Measurements from ENCODE around the gene FIP1L1.
"Not testable (repeated sequence)": the region's sequence is repeated elsewhere in the genome, so short reads cannot be mapped to it uniquely, and the experiment has no call there.

FIP1L1 gene

GRCh38 chr4:53377319-53378170 lies at the start of gene FIP1L1:
Gene FIP1L1, plus strand, starts transcription at chr4:53377641. Its CDS starts 198 bp downstream, at chr4:53377839.
- DNase-seq (ENCODE audit: low spot score), result peak; percentile 82

GRCh38 chr4:53334916-53335315 lies 42.5 kb upstream of the FIP1L1 start:
- DNase-seq (ENCODE audit: low spot score), result not testable (repeated sequence)

- DNase-seq (ENCODE audit: low spot score), result not testable (repeated sequence)
These were observed 37.3 kb upstream of the FIP1L1 start for GRCh38 chr4:53340145-53340544.

GRCh38 chr4:53346392-53346791 lies 31.0 kb upstream of the FIP1L1 start:
- not testable (repeated sequence) for DNase-seq (ENCODE audit: low spot score)

- DNase-seq (ENCODE audit: low spot score), result peak; percentile 49
These were observed 30.3 kb upstream of the FIP1L1 start for GRCh38 chr4:53346920-53347852.

GRCh38 chr4:53348046-53348445 lies 29.4 kb upstream of the FIP1L1 start:
- peak; percentile 26 for DNase-seq (ENCODE audit: low spot score)

GRCh38 chr4:53349091-53349491 lies 28.4 kb upstream of the FIP1L1 start:
- no peak for DNase-seq (ENCODE audit: low spot score)

GRCh38 chr4:53354012-53354722 lies 23.3 kb upstream of the FIP1L1 start:
- no peak for DNase-seq (ENCODE audit: low spot score)

- no peak for DNase-seq (ENCODE audit: low spot score)
These were observed 21.4 kb upstream of the FIP1L1 start for GRCh38 chr4:53355930-53356521.

- no peak for DNase-seq (ENCODE audit: low spot score)
These were observed 16.0 kb upstream of the FIP1L1 start for GRCh38 chr4:53361451-53361850.

- no peak for DNase-seq (ENCODE audit: low spot score)
These were observed 15.3 kb upstream of the FIP1L1 start for GRCh38 chr4:53362093-53362492.

GRCh38 chr4:53364624-53365023 lies 12.8 kb upstream of the FIP1L1 start:
- no peak for DNase-seq (ENCODE audit: low spot score)

GRCh38 chr4:53365121-53365485 lies 12.3 kb upstream of the FIP1L1 start:
- peak; percentile 17 for DNase-seq (ENCODE audit: low spot score)

- peak; percentile 99 for DNase-seq (ENCODE audit: low spot score)
These were observed 11.7 kb upstream of the FIP1L1 start, which contains the start of gene SCFD2 for GRCh38 chr4:53365486-53366300. Gene SCFD2, minus strand, starts transcription at chr4:53366061.

- DNase-seq (ENCODE audit: low spot score), result no peak
These were observed 11.1 kb upstream of the FIP1L1 start for GRCh38 chr4:53366301-53366716.

- no peak for DNase-seq (ENCODE audit: low spot score)
These were observed 9.7 kb upstream of the FIP1L1 start for GRCh38 chr4:53367721-53368120.

GRCh38 chr4:53371049-53371448 lies 6.4 kb upstream of the FIP1L1 start:
- no peak for DNase-seq (ENCODE audit: low spot score)

- no peak for DNase-seq (ENCODE audit: low spot score)
These were observed 5.5 kb upstream of the FIP1L1 start for GRCh38 chr4:53371843-53372521.

GRCh38 chr4:53374777-53375258 lies 2.6 kb upstream of the FIP1L1 start:
- DNase-seq (ENCODE audit: low spot score), result no peak

GRCh38 chr4:53376900-53377299 lies 541 bp upstream of the FIP1L1 start:
- peak; percentile 14 for DNase-seq (ENCODE audit: low spot score)
